GM23248 (cell line): Measurements from ENCODE around the gene FAM89B.

ENCODE experiments used
- EZH2 ChIP-seq: fragments of 200-600 bp; sonication (generic); IDR thresholded peaks from 2 replicates; pipeline ENCODE4 v1.6.1; 2018; ENCODE audit warnings: antibody characterized with exemption, mild to moderate bottlenecking; ENCODE audit not compliant: insufficient read depth, poor library complexity, severe bottlenecking
- EZH2phosphoT487 ChIP-seq: fragments of 200-600 bp; sonication (generic); IDR thresholded peaks from 2 replicates; pipeline ENCODE4 v1.6.1; 2018; ENCODE audit warnings: antibody characterized with exemption, moderate library complexity, mild to moderate bottlenecking, low read depth; ENCODE audit not compliant: insufficient read depth

GRCh38 chr11:65525546-65526480, 46.5 kb upstream of the FAM89B start:
- TF ChIP-seq EZH2 = no peak
- TF ChIP-seq EZH2phosphoT487 = no peak
